K562 (cell line): ENCODE measurements around the gene CLEC2B. TPM values are rescaled to one million over a fixed set of nuclear protein-coding genes. Genes with fewer than 3 reads are reported as not detected.

ENCODE experiments used
- DNMT1 ChIP-seq: fragments of 450-650 bp; IDR thresholded peaks from 2 replicates; pipeline ENCODE4 v1.6.1; 2016; ENCODE audit warnings: antibody characterized with exemption, mild to moderate bottlenecking
- E2F8 ChIP-seq: fragments of 450-650 bp; IDR thresholded peaks from 2 replicates; pipeline ENCODE4 v1.7.1; 2018; ENCODE audit warnings: mild to moderate bottlenecking, low read depth; ENCODE audit not compliant: partially characterized antibody
- EZH2 ChIP-seq: IDR thresholded peaks from 2 replicates; pipeline ENCODE4 v1.6.1; 2012; ENCODE audit warnings: low read depth, mild to moderate bottlenecking, inconsistent platforms, low read length, borderline replicate concordance
- IRF1 ChIP-seq: sonication (generic); formaldehyde crosslinking; IDR thresholded peaks from 2 replicates; pipeline ENCODE4 v1.8.0; 2022; ENCODE audit warnings: missing genetic modification reagents, mild to moderate bottlenecking, borderline replicate concordance
- LARP7 ChIP-seq: fragments of 450-650 bp; IDR thresholded peaks from 2 replicates; pipeline ENCODE4 v1.6.1; 2016
- LEF1 ChIP-seq: fragments of 450-650 bp; IDR thresholded peaks from 2 replicates; pipeline ENCODE4 v1.6.1; 2016; ENCODE audit warnings: mild to moderate bottlenecking
- NELFE ChIP-seq: IDR thresholded peaks from 2 replicates; pipeline ENCODE4 v1.6.1; 2011; ENCODE audit warnings: mild to moderate bottlenecking; ENCODE audit not compliant: insufficient read depth, insufficient read length
- PBX2 ChIP-seq, 2 experiments: IDR thresholded peaks in 1 of 2; conservative IDR thresholded peaks in 1 of 2; 2 replicates each; pipeline ENCODE4 v1.6.1; 2016; ENCODE audit warnings: low read depth in 2 of 2, mild to moderate bottlenecking in 1 of 2, missing compliant biosample characterization in 1 of 2, missing genetic modification characterization in 1 of 2, moderate library complexity in 1 of 2
- PML ChIP-seq: IDR thresholded peaks from 2 replicates; pipeline ENCODE4 v1.6.1; 2012; ENCODE audit warnings: low read length, inconsistent platforms
- POLR2AphosphoS2 ChIP-seq: IDR thresholded peaks from 2 replicates; pipeline ENCODE4 v1.6.1; 2012; ENCODE audit warnings: low read length, improper control_type of control experiment
- SNAPC5 ChIP-seq: fragments of 250-450 bp; sonication (Bioruptor Pico); IDR thresholded peaks from 2 replicates; pipeline ENCODE4 v1.8.0; 2021; ENCODE audit warnings: moderate library complexity, mild to moderate bottlenecking, inconsistent platforms
- STAT6 ChIP-seq: sonication (generic); formaldehyde crosslinking; IDR thresholded peaks from 2 replicates; pipeline ENCODE4 v1.8.1; 2023; ENCODE audit warnings: mild to moderate bottlenecking, missing genetic modification reagents
- ZBTB9 ChIP-seq: fragments of 450-650 bp; formaldehyde crosslinking; IDR thresholded peaks from 2 replicates; pipeline ENCODE4 v1.4.0; 2020; ENCODE audit warnings: mild to moderate bottlenecking, moderate library complexity
- ZFP1 ChIP-seq: fragments of 450-650 bp; formaldehyde crosslinking; IDR thresholded peaks from 2 replicates; pipeline ENCODE4 v1.4.0; 2020; ENCODE audit warnings: mild to moderate bottlenecking, mixed read lengths
- ZNF263 ChIP-seq: sonication (generic); formaldehyde crosslinking; IDR thresholded peaks from 2 replicates; pipeline ENCODE4 v1.8.0; 2022; ENCODE audit warnings: mild to moderate bottlenecking, missing genetic modification reagents, borderline replicate concordance
- ZNF347 ChIP-seq: fragments of 450-650 bp; formaldehyde crosslinking; IDR thresholded peaks from 2 replicates; pipeline ENCODE4 v1.4.0; 2020; ENCODE audit warnings: low read depth, mild to moderate bottlenecking, moderate library complexity
- polyA plus RNA-seq, 8 experiments: library from polyadenylated mRNA; depleted of rRNA in 4 of 8; stranded (reverse) in 5 of 8; unstranded in 3 of 8; fragments of >200 nt; fragmentation: Nextera tagmentation in 2 of 8; fragmentation: Illumina TruSeq in 1 of 8; extraction: Ambion mirVana in 2 of 8; extraction: Trizol in 1 of 8; gene quantifications; 2 replicates each; pipeline versions ENCODE4 v1.2.1 to v1.2.3, GENCODE V29; 2011 to 2014; ENCODE audit warnings: inconsistent platforms in 1 of 8, missing spikeins in 1 of 8
- total RNA-seq, 7 experiments: library from RNA; depleted of rRNA in 6 of 7; stranded (reverse); fragments of >200 nt in 6 of 7; fragmentation: Illumina TruSeq in 2 of 7; extraction: Trizol in 2 of 7; gene quantifications; 2 replicates each; pipeline versions ENCODE4 v1.2.1 to v1.2.3, GENCODE V29; 2011 to 2021; ENCODE audit warnings: low replicate concordance in 1 of 7

CLEC2B gene
- total and polyA plus RNA-seq, 9 of the 15 experiments (the other 6 are each of a cell fraction or from before 2014, with no cell fraction given) = 1.3 to 5.9 (median 2.9) TPM

- no peak for TF ChIP-seq PBX2 (CRISPR knock-in tag; IDR thresholded peaks at IDR 0.05; ENCODE audit: low read depth)
- no peak for TF ChIP-seq PBX2 (tag; conservative IDR thresholded peaks at IDR 0.05; ENCODE audit: low read depth)
- no peak for TF ChIP-seq POLR2AphosphoS2
- no peak for TF ChIP-seq EZH2
- no peak for TF ChIP-seq E2F8
- TF ChIP-seq ZNF347 (CRISPR knock-in tag) = no peak
- TF ChIP-seq ZFP1 (CRISPR knock-in tag) = no peak
- TF ChIP-seq ZBTB9 = no peak
- no peak for TF ChIP-seq LARP7
- TF ChIP-seq STAT6 (CRISPR knock-in tag) = no peak
- TF ChIP-seq LEF1 = no peak; the same call in 1 of the 2 replicates
- no peak for TF ChIP-seq IRF1 (CRISPR knock-in tag)
- no peak for TF ChIP-seq ZNF263
- TF ChIP-seq PML = peak; percentile 58
- no peak for TF ChIP-seq DNMT1
- no peak for TF ChIP-seq NELFE
- TF ChIP-seq SNAPC5 (CRISPR knock-in tag) = no peak
Measured at GRCh38 chr12:9895215-9895971, 26.2 kb upstream of the CLEC2B start (continued).
